AG04450 (cell line): ENCODE data around the gene CCDC34. TPM values are rescaled to one million over a fixed set of nuclear protein-coding genes. Genes with fewer than 3 reads are reported as not detected.

ENCODE experiments used
- CTCF ChIA-PET: fragments of 300-600, 350-600 bp; formaldehyde crosslinking; extraction: SDS; loops from one replicate; lab custom pipeline; 2022; ENCODE audit warnings: antibody characterized with exemption, inconsistent platforms; lab: Charles Lee
- POLR2A ChIA-PET: fragments of 350-600 bp; formaldehyde crosslinking; extraction: SDS; loops from one replicate; lab custom pipeline; 2021; ENCODE audit warnings: antibody characterized with exemption, inconsistent platforms; lab: Yijun Ruan, JAX
- DNase-seq: peaks from one replicate; pipeline ENCODE4 v3.0.0-alpha.2; 2011; ENCODE audit warnings: low read depth, low spot score
- H3K27ac ChIP-seq: one replicate; pipeline ENCODE4 v1.5.1; 2012; ENCODE audit warnings: low read depth, low read length, control low read depth
- H3K27me3 ChIP-seq: one replicate; pipeline ENCODE4 v1.6.0; 2012; ENCODE audit warnings: low read length; ENCODE audit not compliant: control insufficient read depth, insufficient read depth
- H3K4me3 ChIP-seq: 2 replicates; pipeline ENCODE4 v1.5.1; 2011; ENCODE audit warnings: mild to moderate bottlenecking, low read depth, low read length, control low read depth
- H3K9me3 ChIP-seq: 2 replicates; pipeline ENCODE4 v1.5.1; 2012; ENCODE audit warnings: low read length; ENCODE audit not compliant: control insufficient read depth, insufficient read depth
- polyA plus RNA-seq: library from polyadenylated mRNA; depleted of rRNA; stranded (reverse); fragments of >200 nt; gene quantifications from 2 replicates; pipeline ENCODE4 v1.2.3, GENCODE V29; 2011
- TF ChIP-seq, protein P1 (sequence below): IDR thresholded peaks from 2 replicates; pipeline ENCODE4 v1.5.1; 2011; ENCODE audit warnings: low read depth, low read length, control low read depth, inconsistent platforms

Gene CCDC34
- polyA plus RNA-seq, 1 experiment = 3.9 TPM

DNA sequence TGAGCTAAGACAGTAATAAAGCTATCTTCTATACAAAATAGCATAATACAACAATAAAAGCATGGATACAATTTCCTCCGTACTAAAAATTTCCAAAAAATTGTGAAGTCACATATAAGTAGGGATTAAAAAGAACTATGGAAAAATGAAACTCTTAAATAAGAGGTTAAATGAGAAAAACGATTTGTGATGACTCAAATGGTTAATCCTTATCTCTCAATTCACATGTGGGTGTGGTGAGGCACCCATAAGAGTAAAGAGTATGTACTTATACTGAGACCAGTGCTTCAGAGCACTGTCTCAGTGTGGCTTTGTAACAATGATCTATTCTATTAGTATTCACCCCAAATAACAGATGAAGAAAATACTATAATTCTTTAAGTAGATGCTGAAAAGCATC lies 25.0 kb upstream of the CCDC34 start:
- H3K27ac ChIP-seq = no peak overlapping the region
- no peaks in the 10 kb centered on the region for H3K9me3 ChIP-seq
- TF ChIP-seq, protein P1, sequence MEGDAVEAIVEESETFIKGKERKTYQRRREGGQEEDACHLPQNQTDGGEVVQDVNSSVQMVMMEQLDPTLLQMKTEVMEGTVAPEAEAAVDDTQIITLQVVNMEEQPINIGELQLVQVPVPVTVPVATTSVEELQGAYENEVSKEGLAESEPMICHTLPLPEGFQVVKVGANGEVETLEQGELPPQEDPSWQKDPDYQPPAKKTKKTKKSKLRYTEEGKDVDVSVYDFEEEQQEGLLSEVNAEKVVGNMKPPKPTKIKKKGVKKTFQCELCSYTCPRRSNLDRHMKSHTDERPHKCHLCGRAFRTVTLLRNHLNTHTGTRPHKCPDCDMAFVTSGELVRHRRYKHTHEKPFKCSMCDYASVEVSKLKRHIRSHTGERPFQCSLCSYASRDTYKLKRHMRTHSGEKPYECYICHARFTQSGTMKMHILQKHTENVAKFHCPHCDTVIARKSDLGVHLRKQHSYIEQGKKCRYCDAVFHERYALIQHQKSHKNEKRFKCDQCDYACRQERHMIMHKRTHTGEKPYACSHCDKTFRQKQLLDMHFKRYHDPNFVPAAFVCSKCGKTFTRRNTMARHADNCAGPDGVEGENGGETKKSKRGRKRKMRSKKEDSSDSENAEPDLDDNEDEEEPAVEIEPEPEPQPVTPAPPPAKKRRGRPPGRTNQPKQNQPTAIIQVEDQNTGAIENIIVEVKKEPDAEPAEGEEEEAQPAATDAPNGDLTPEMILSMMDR = no peak
- POLR2A ChIA-PET = no interaction called here
- CTCF ChIA-PET = interaction anchor here (0.6 kb wide), 1 partner anchor 80 kb away, joined by 4 read pairs; no protein-coding TSS in a partner anchor
- no peak for DNase-seq
- H3K4me3 ChIP-seq = no peak overlapping the region
- H3K27me3 ChIP-seq = no peaks in the 10 kb centered on the region

DNA sequence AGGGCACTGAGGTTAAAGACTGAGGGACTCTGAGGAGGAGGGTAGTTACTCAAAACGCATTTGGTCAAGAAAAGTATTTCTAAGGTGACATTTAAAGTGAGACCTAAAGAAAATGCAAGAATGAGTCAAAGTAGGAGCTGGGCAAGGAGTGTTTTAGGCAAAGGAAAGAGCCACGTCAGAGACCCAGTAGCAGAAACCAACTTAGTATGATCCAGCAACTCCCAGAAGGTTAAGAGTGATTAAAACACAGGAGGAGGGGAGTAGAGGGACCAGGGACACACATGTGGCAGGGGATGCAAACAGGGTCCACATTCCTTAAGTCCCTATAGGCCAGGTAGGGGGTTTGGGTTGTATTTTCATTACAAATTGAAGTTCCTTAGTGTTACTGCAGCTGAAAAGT lies 24.3 kb upstream of the CCDC34 start:
- no peak for DNase-seq
- POLR2A ChIA-PET = no interaction called here

DNA sequence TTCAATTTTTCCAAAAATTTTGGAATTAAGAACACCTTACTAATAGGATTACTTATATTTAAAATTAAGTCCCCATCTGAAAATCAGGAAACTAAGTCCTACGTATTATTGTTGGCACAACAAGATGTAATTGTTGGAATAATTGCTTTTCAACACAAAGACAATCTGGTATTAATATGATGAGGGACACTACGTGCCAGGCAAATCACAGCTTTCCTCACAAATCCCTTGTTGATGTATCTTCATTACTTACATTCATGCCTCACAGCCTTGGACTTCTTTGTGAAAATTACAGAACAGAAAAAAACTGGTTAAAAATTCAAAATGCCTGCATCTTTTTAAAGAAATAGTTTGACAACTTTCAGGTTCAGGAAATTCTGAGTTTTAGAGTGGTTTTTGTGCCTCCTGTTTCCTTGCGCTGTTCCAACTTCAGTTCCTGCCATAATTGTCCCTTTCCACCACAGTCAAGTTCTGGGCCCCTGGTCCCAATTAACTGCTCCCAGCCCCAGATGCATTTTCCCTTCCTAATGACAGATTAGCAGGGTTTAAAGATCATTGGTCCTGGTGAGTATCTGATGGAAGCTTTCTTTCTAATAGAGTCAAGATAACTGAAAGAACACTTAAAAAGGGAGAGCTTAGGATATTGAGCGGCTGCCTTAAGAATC lies 23.3 kb upstream of the CCDC34 start:
- CTCF ChIA-PET = no interaction called here
- POLR2A ChIA-PET = no interaction called here
- DNase-seq = no peak
- H3K4me3 ChIP-seq = no peak overlapping the region
- H3K27me3 ChIP-seq = no peaks in the 10 kb centered on the region
- TF ChIP-seq, protein P1 = no peak
- no peak overlapping the region for H3K27ac ChIP-seq
- no peaks in the 10 kb centered on the region for H3K9me3 ChIP-seq

More for the DNA sequence above, 24.3 kb upstream of the CCDC34 start:
- CTCF ChIA-PET = no interaction called here
- Histone ChIP-seq H3K9me3 (no peaks in the 10 kb centered on the region), H3K4me3 (no peak overlapping the region), H3K27me3 (no peaks in the 10 kb centered on the region), H3K27ac (no peak overlapping the region)
- TF ChIP-seq, protein P1 = no peak

DNA sequence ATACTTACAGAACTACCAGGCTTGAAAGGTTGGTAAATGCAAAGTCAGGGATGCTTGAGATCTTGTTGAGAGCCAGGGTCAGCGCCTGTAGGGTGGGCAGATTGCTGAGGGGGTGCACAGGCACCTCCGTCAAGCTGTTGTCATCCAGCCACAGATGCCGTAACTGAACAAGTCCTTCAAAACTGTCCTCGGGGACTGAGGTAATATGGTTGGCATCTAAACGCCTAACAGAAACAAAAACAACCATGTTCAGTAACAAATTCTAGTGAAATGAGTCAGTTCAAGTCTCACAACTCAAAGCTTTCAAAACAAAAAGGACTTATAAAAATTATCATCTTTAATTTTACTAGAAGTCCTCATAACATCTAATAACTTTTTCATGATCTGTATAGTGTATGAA lies 22.2 kb upstream of the CCDC34 start:
- CTCF ChIA-PET = interaction anchor here (1.4 to 1.9 kb wide), 2 partner anchors 22 to 89 kb away, joined by 3 to 12 read pairs; no protein-coding TSS in a partner anchor

More for the DNA sequence above, 22.2 kb upstream of the CCDC34 start:
- Histone ChIP-seq H3K4me3 (peak overlapping the region; percentile 11; the same call in 1 of the 2 replicates), H3K27ac (no peak overlapping the region), H3K27me3 (no peaks in the 10 kb centered on the region), H3K9me3 (no peaks in the 10 kb centered on the region)
- DNase-seq = peak; percentile 39
- TF ChIP-seq, protein P1 = no peak
- POLR2A ChIA-PET = interaction anchor here (1.2 kb wide), 1 partner anchor 9 kb away, joined by 3 read pairs; no protein-coding TSS in a partner anchor
